Omental fat pad (tissue), 4 donors: ENCODE results near the gene OR8K5. TPM values are rescaled to one million over a fixed set of nuclear protein-coding genes. Genes with fewer than 3 reads are reported as not detected.
"Not testable (repeated sequence)": the region's sequence is repeated elsewhere in the genome, so short reads cannot be mapped to it uniquely, and the experiment has no call there.

ENCODE experiments used
- ATAC-seq: fragments of 150-250 bp; one replicate; pipeline ENCODE4 v1.9.1; 2016; ENCODE audit warnings: mild to moderate bottlenecking, moderate library complexity; ENCODE audit not compliant: low FRiP score
- DNase-seq: peaks from one replicate; pipeline ENCODE4 v3.0.0-alpha.2; 2019; ENCODE audit warnings: low spot score
- total RNA-seq, 4 donors: library from RNA; depleted of rRNA; stranded (reverse); fragments of >200 nt; gene quantifications; one replicate each; pipeline ENCODE4 v1.1.0, GENCODE V29; 2016
- TF ChIP-seq, protein P1 (sequence below), 3 donors: fragments of 450-650 bp; IDR thresholded peaks; one replicate each; pipeline ENCODE4 v1.5.1; 2016 to 2017; ENCODE audit warnings: antibody characterized with exemption in 3 of 3, mild to moderate bottlenecking in 3 of 3, moderate library complexity in 2 of 3

OR8K5 gene
- total RNA-seq, 4 donors from 2014 or later: not detected

DNA sequence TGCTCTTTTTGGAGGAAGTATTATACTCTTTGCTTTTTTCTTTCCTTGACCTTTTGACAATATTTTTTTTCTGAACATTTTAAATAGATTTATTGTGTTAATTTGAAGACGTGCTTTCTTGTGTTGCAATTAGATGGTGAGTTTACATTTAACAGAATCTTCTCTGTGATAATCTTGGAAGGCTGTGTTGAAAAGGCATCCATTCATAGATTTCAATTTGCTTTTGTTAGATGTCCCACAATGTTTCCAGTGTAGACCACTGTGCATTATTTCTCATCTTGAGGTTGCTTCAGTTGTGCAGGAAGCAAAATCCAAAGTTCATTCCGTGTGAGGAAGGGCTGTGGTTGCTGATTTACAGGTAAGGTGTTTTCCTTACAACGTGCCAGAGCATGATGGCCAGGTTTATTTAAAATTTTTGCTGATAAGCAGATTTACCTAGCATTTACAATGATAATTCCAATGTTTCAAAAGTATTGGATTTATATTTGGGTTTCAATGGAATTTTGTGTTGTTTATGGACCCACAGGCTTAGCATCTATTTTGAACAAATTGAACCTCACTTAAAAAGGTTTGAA lies 12.2 kb upstream of the OR8K5 start:
- no peak for DNase-seq
- TF ChIP-seq, protein P1, sequence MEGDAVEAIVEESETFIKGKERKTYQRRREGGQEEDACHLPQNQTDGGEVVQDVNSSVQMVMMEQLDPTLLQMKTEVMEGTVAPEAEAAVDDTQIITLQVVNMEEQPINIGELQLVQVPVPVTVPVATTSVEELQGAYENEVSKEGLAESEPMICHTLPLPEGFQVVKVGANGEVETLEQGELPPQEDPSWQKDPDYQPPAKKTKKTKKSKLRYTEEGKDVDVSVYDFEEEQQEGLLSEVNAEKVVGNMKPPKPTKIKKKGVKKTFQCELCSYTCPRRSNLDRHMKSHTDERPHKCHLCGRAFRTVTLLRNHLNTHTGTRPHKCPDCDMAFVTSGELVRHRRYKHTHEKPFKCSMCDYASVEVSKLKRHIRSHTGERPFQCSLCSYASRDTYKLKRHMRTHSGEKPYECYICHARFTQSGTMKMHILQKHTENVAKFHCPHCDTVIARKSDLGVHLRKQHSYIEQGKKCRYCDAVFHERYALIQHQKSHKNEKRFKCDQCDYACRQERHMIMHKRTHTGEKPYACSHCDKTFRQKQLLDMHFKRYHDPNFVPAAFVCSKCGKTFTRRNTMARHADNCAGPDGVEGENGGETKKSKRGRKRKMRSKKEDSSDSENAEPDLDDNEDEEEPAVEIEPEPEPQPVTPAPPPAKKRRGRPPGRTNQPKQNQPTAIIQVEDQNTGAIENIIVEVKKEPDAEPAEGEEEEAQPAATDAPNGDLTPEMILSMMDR (IDR thresholded peaks at IDR 0.05): no peak
- no peak for ATAC-seq

DNA sequence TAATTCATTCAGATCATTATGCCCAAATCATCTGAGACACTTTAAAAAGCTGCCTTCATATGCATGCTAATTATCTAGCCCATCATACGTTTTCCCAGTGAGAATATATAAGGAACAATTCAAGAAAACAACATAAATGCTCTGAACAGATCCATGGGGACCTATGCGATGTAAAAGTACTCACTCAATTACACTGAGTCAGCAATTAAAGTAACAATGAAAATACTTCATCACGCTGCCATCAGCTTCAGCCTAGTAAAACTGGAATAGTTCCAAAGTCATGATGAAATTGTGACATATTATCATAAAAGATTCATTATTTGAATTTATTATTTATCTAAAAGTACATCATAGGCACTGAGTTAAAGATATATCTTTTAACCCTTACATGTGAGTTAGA lies 3.7 kb upstream of the OR8K5 start:
- DNase-seq (no peak), ATAC-seq (no peak)
- TF ChIP-seq, protein P1 (IDR thresholded peaks at IDR 0.05): no peak

DNA sequence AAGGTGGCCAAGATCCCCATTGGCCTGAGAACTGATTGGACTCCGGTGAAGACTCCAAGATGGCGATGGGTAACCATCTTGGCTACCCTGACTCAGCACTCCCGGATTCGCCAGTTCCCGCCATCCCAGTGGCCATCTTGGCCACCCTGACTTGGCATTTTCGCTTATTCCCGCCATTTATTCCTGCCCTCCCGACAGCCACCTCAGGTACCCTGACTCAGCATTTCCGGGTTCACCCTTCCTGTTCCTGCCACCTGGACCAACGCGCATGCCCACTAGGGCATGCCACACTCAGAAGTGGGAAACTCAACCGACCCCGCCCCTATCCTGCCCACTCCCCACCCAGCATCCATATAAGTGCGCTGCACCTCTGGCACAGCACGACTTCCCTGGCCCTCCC lies 7.8 kb downstream of the OR8K5 start:
- DNase-seq: no peak
- TF ChIP-seq, protein P1 (IDR thresholded peaks at IDR 0.05): no peak

DNA sequence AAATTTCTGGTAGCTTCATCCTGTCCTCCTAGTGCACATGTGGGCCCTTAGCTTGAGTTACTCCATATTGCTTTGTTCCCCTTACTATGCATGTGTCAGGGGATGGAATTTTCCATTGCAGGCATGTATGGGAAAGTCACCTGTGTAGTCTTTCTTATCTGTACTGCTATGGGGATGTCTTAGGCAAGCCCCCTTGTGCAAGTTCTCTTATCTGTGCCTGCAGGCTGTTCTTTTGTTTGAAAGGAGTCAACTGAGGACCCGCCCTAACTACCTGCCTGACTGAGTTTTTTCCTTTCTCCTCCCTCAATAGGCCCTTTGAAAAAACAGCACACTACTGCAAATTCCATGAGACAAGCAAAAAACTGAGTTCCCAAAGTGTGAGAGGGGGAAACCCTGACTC lies 8.7 kb downstream of the OR8K5 start:
- TF ChIP-seq, protein P1 (IDR thresholded peaks at IDR 0.05): no peak
- no peak for ATAC-seq
- DNase-seq: no peak

More for the DNA sequence above, 7.8 kb downstream of the OR8K5 start:
- ATAC-seq: no peak

DNA sequence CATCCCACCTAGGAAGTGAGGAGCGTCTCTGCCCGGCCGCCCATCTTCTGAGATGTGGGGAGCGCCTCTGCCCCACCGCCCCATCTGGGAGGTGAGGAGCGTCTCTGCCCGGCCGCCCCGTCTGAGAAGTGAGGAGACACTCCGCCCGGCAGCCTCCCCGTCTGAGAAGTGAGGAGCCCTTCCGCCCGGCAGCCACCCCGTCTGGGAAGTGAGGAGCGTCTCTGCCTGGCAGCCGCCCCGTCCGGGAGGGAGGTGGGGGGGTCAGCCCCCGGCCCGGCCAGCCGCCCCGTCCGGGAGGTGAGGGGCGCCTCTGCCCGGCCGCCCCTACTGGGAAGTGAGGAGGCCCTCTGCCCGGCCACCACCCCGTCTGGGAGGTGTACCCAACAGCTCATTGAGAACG lies 16.4 kb downstream of the OR8K5 start:
- ATAC-seq, DNase-seq: not testable (repeated sequence)

DNA sequence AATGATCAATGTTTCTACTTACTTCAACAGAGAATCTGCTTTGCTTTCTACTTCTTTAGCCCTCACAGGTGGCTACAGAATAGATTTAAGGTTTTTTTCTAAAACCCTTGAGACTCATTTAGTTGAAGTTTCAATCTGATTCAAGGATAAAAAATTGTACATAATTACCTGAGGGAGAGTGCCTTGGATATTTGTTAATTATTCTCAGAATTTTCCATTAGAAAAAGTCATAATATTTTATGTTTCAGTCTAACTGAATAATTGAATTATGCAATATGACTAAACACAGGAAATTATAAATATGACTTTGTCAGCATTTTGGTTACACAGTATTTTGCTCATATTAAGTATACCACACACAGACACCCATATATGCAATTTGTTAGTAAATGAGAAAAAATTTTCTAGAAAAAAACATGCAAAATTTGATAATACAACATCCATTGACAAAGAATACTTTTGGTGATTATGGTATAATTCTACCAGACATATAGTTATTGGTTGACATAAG lies 19.9 kb downstream of the OR8K5 start, which contains the start of gene OR8J3:
Gene OR8J3, minus strand, starts transcription at position 51 of the 511 bp plus-strand sequence. CDS start 2,483 bp downstream, outside the sequence.
- DNase-seq (no peak), ATAC-seq (no peak)
- TF ChIP-seq, protein P1 (IDR thresholded peaks at IDR 0.05): no peak

DNA sequence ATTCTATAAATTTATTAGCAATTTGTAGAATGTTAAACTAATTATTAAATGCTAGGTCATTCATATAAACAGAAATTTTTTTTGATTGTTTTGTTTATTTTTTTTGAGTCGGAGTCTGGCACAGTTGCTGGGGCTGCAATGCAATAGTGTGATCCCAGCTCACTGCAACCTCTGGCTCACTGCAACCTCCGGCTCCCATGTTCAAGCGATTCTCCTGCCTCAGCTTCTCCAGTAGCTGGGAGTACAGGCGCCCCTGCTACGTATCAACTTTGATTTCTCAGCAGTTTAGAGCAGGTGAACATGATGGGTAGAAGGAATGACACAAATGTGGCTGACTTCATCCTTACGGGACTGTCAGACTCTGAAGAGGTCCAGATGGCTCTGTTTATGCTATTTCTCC lies 38.0 kb downstream of the OR8K5 start, which contains the start of gene OR8H3:
Gene OR8H3, plus strand, starts transcription at position 301 of the 400 bp plus-strand sequence. Its CDS starts 0 bp downstream, at position 301.
- DNase-seq (no peak), ATAC-seq (no peak)
- TF ChIP-seq, protein P1 (IDR thresholded peaks at IDR 0.05): no peak

Other genes with a start within 250 kb of the OR8K5 start
- not detected for gene OR5W2, start 245.7 kb downstream of the OR8K5 start, total RNA-seq
- gene OR5I1, start 223.9 kb downstream of the OR8K5 start, total RNA-seq: not detected
- not detected for gene OR10AG1, start 190.4 kb downstream of the OR8K5 start, total RNA-seq
- gene OR5F1, start 165.7 kb downstream of the OR8K5 start, total RNA-seq: not detected
- gene OR5AS1, start 132.7 kb downstream of the OR8K5 start, total RNA-seq: not detected
- not detected for gene OR8I2, start 67.0 kb downstream of the OR8K5 start, total RNA-seq
- gene OR8H2, start 56.6 kb downstream of the OR8K5 start, total RNA-seq: not detected
- gene OR8H3, start 37.9 kb downstream of the OR8K5 start, total RNA-seq: not detected
- gene OR8J3, start 20.1 kb downstream of the OR8K5 start, total RNA-seq: not detected
- not detected for gene OR5J2, start 16.3 kb upstream of the OR8K5 start, total RNA-seq
- gene OR5T2, start 73.9 kb upstream of the OR8K5 start, total RNA-seq: not detected
- not detected for gene OR5T3, start 91.9 kb upstream of the OR8K5 start, total RNA-seq
- not detected for gene OR5T1, start 113.8 kb upstream of the OR8K5 start, total RNA-seq
- gene OR8H1, start 131.9 kb upstream of the OR8K5 start, total RNA-seq: not detected
- gene OR8K3, start 154.8 kb upstream of the OR8K5 start, total RNA-seq: not detected
- not detected for gene OR8K1, start 185.7 kb upstream of the OR8K5 start, total RNA-seq
- gene OR8J1, start 194.0 kb upstream of the OR8K5 start, total RNA-seq: not detected
- gene OR8U1, start 215.3 kb upstream of the OR8K5 start, total RNA-seq: not detected